ENCODE data around the gene ZNF227.
"Not testable (repeated sequence)": the region's sequence is repeated elsewhere in the genome, so short reads cannot be mapped to it uniquely, and the experiment has no call there.

DNA sequence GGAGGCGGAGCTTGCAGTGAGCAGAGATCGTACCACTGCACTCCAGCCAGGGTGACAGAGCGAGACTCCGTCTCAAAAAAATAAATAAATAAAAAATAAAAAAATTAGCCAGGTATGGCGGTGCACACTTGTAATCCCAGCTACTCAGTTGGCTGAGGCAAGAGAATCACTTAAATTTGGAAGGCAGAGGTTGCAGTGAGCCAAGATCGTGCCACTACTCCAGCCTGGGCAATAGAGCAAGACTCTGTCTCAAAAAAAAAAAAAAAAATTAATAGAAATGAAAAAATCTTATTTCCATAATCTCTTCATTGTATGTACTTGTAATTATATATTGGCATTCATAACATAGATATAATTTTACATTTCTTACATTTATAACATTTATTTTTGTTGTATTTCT, 41.7 kb upstream of the ZNF227 start:
- TF ChIP-seq, protein P1, sequence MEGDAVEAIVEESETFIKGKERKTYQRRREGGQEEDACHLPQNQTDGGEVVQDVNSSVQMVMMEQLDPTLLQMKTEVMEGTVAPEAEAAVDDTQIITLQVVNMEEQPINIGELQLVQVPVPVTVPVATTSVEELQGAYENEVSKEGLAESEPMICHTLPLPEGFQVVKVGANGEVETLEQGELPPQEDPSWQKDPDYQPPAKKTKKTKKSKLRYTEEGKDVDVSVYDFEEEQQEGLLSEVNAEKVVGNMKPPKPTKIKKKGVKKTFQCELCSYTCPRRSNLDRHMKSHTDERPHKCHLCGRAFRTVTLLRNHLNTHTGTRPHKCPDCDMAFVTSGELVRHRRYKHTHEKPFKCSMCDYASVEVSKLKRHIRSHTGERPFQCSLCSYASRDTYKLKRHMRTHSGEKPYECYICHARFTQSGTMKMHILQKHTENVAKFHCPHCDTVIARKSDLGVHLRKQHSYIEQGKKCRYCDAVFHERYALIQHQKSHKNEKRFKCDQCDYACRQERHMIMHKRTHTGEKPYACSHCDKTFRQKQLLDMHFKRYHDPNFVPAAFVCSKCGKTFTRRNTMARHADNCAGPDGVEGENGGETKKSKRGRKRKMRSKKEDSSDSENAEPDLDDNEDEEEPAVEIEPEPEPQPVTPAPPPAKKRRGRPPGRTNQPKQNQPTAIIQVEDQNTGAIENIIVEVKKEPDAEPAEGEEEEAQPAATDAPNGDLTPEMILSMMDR (IDR thresholded peaks at IDR 0.05), result not testable (repeated sequence)
- not testable (repeated sequence) for TF ChIP-seq POLR2A (IDR thresholded peaks at IDR 0.05)
